Diencephalon (tissue), 1 donor: ENCODE measurements around the gene GRIN3A. TPM values are rescaled to one million over a fixed set of nuclear protein-coding genes. Genes with fewer than 3 reads are reported as not detected.

Experiments used
- total RNA-seq: library from RNA; depleted of rRNA; stranded (reverse); fragments of >200 nt; gene quantifications from one replicate; pipeline ENCODE4 v1.2.3, GENCODE V29; 2014

Gene GRIN3A
- 46.8 TPM for total RNA-seq

DNA sequence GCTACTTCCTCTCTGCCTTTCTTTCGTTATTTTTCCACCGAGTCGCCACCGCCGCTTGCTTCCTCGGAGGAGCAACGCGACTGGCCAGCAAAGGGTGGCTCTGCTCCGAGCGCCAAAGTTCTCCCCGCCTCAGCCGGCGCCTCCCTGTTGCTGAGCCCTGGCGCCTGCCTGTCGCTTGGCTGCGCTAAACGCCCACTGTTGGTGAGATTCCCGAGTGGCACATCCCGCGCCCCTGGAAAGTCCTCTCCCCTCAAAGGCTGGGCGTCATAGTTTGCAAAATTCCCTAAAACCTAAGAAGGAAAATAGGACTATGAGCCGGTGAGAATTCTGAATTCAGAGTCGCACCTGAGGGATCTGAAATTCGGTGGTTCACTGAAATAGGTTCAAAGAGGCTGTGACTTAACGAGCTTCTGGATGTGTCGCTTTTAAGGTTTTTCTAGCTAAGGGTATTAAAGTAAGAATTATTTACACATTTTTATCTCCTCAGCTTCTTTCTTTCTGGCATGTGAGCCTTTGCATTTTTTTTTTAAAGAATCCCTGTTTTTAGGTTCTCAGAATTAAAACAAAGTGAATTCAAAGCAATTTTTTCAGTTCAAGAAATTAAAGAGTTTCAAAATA lies at the start of gene GRIN3A:
Gene GRIN3A, minus strand, starts transcription at position 82 of the 618 bp plus-strand sequence. CDS start 668 bp downstream, outside the sequence.

GRCh38 chr9:101594796-101595195 lies 143.7 kb downstream of the GRIN3A start, which contains the start of gene PPP3R2:
TSS of gene PPP3R2 (minus strand) at chr9:101594969. CDS start at chr9:101594921, 48 bp downstream.

DNA sequence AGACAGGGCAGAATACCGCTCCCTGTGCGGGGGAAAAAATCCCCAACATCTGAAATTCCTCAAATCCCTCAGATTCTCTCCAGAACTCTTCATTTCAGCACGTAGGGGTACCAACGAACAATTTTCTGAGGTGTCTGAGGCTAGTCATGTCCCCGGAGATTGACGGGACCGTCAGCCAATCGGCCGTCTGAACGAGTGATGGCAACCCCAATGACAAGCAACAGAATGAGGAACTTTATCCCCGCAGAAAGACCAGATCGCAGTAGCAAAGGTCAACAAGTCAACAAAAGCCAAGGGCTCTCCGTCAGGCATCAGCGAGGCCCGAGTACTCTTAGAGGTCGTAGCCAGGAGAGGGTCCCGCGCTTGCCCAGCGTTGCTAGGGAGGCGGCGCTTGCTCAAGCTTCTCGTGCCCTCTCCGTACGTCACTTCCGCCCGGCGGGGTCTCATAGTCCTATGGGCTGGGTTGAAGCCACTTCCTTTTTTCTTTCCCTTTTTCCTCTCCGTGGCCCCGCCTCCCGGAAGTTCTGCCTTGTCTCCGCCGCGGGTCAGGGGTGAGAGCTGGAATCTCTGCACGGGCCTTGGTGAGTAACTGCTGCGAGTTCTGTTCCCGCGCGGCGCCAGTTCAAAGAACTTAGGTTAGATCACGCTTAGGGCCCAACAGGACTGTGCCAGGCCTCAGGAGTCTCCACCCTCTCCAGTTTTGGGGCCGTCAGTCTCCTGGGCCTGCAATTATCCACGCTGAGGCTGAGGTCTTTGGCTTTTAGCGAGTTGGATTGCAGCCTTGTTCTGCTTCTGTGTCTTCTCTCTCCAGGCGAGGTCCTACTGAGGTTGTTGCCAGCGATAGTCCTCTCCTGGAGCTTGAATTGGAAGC lies 204.9 kb downstream of the GRIN3A start, which contains the start of gene RNF20:
Gene RNF20, plus strand, starts transcription at position 520 of the 871 bp plus-strand sequence. CDS start 1,571 bp downstream, outside the sequence.

Other genes with a start within 250 kb of the GRIN3A start
- 40.1 TPM for gene RNF20, start 204.8 kb downstream of the GRIN3A start, total RNA-seq
- gene PPP3R2, start 143.7 kb downstream of the GRIN3A start, total RNA-seq: 0.92 TPM